Muscle layer of colon (tissue), 2 donors: ENCODE results near the gene RHBG.
"Not testable (repeated sequence)": the region's sequence is repeated elsewhere in the genome, so short reads cannot be mapped to it uniquely, and the experiment has no call there.

Experiments
- H3K27ac ChIP-seq: one replicate; pipeline ENCODE4 v1.7.0; 2013; ENCODE audit warnings: low read depth, mild to moderate bottlenecking, low read length, moderate library complexity
- H3K27me3 ChIP-seq, 2 donors: one replicate each; pipeline ENCODE4 v1.7.0; 2013; ENCODE audit warnings: low read length in 2 of 2, mild to moderate bottlenecking in 2 of 2; ENCODE audit not compliant: insufficient read depth in 2 of 2, control insufficient read depth in 1 of 2
- H3K36me3 ChIP-seq: one replicate; pipeline ENCODE4 v1.7.0; 2013; ENCODE audit warnings: mild to moderate bottlenecking, low read length; ENCODE audit not compliant: insufficient read depth
- H3K4me1 ChIP-seq: one replicate; pipeline ENCODE4 v1.7.0; 2013; ENCODE audit warnings: mild to moderate bottlenecking, low read length; ENCODE audit not compliant: insufficient read depth
- H3K4me3 ChIP-seq, 2 donors: one replicate each; pipeline ENCODE4 v1.7.0; 2013; ENCODE audit warnings: low read length in 2 of 2, low read depth in 1 of 2, mild to moderate bottlenecking in 1 of 2, moderate library complexity in 1 of 2
- H3K9ac ChIP-seq: one replicate; pipeline ENCODE4 v1.7.0; 2013; ENCODE audit warnings: low read length
- H3K9me3 ChIP-seq: one replicate; pipeline ENCODE4 v1.7.0; 2013; ENCODE audit warnings: mild to moderate bottlenecking, low read length
- donor health status: abdominal sarcoma.
- donor health status: Adenocarcinoma of cecum.

Gene RHBG

DNA sequence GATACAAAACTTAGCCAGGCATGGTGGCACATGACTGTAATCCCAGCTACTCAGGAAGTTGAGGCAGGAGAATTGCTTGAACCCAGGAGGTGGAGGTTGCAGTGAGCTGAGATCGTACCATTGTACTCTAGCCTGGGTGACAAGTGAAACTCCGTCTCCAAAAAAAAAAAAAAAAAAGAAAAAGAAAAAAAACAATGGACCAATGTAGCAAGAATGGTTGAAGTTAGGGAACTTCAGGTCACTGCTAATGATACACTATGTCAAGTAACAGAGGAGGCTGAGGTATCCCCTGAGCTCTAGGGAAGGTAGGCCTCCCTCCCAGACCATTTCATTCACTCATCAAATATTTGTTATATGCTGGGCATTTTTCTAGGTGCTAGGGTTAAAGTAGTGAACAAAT lies 23.0 kb upstream of the RHBG start:
- not testable (repeated sequence) for H3K9me3 ChIP-seq, H3K4me3 ChIP-seq, H3K4me1 ChIP-seq, H3K27ac ChIP-seq, H3K36me3 ChIP-seq, H3K27me3 ChIP-seq, H3K9ac ChIP-seq

GRCh38 chr1:156346636-156347035 lies 22.4 kb upstream of the RHBG start:
- no peaks in the 10 kb centered on the region for H3K36me3 ChIP-seq
- H3K27me3 ChIP-seq = no peaks in the 10 kb centered on the region
- no peaks in the 10 kb centered on the region for H3K4me1 ChIP-seq
- H3K27ac ChIP-seq = no peak overlapping the region
- no peak overlapping the region for H3K4me3 ChIP-seq
- no peak overlapping the region for H3K9ac ChIP-seq
- H3K9me3 ChIP-seq = no peaks in the 10 kb centered on the region

- no peaks in the 10 kb centered on the region for H3K4me1 ChIP-seq
- H3K4me3 ChIP-seq = no peak overlapping the region
- no peaks in the 10 kb centered on the region for H3K27me3 ChIP-seq
- H3K27ac ChIP-seq = no peak overlapping the region
- no peaks in the 10 kb centered on the region for H3K9me3 ChIP-seq
- no peaks in the 10 kb centered on the region for H3K36me3 ChIP-seq
- H3K9ac ChIP-seq = no peak overlapping the region
These were observed 21.7 kb upstream of the RHBG start for GRCh38 chr1:156347331-156347730.

- peaks cover 0 to 12% of the 10 kb centered on the region in 2 donors for H3K27me3 ChIP-seq
- H3K9ac ChIP-seq, H3K36me3 ChIP-seq, H3K4me1 ChIP-seq, H3K4me3 ChIP-seq, H3K27ac ChIP-seq, H3K9me3 ChIP-seq: not testable (repeated sequence)
These were observed 16.5 kb upstream of the RHBG start for GRCh38 chr1:156352481-156352880.

DNA sequence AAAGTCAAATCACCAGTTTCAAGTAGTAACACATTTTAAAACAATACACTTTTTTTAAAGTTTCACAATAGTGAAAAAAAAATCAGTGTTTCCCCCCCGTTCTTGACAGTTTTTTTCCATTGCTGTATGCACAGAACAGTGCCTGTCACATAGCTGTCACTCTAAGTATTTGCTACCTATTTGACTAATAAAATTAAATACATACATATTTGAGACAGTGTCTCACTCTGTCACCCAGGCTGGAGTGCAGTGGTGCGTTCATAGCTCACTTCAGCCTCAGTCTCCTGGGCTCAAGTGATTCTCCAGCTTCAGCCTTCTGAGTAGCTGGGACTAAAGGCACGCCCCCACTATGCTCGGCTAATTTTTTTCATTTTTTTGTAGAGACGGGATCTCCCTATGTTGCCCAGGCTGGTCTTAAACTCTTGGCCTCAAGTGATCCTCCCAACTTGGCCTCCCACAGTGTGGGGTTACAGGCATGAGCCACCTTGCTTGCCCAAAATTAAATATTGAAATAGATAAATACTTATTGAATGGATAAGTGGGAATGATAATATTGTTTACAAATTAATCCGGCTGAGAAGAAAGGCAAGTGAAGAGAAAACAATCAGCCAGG lies 12.6 kb upstream of the RHBG start:
- H3K27me3 ChIP-seq = peaks cover 0 to 14% of the 10 kb centered on the region in 2 donors
- H3K4me1 ChIP-seq = no peaks in the 10 kb centered on the region
- no peak overlapping the region for H3K9ac ChIP-seq
- H3K4me3 ChIP-seq = no peak overlapping the region
- no peaks in the 10 kb centered on the region for H3K36me3 ChIP-seq
- no peaks in the 10 kb centered on the region for H3K9me3 ChIP-seq
- H3K27ac ChIP-seq = no peak overlapping the region

DNA sequence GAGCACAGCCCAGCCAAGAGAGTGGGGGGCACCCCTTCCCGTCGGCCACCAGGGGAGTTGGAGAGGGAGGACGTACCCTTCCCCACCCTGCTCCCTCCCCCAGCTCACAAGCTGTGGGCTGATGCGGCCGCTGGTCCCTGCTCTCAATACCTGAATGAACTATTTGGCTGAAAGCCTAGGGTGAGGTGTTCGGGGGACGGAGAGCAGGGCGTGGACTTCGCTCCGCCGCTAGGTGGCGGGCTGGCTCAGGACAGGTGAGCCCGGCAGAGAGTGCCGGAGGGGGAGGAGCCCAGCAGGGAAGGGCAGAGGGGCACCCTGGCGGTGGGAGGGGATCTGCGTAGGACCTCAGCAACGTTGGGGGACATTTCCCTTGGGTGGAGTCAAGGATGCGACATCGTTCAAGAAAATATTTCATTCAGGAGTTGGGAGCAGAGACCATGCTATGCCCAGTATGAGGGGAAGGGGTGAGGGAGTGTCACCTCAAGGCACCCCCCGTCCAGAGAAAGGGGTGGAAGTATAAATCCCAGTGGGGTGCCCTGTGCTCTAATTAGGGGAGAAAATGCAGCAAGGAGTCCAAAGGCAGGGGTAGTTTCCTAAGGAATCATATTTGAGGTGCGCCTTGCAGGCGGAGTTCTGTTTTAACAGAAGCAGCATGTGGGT lies 12.0 kb upstream of the RHBG start:
- peaks cover 0 to 14% of the 10 kb centered on the region in 2 donors for H3K27me3 ChIP-seq
- no peaks in the 10 kb centered on the region for H3K9me3 ChIP-seq
- no peak overlapping the region for H3K9ac ChIP-seq
- H3K4me1 ChIP-seq = no peaks in the 10 kb centered on the region
- H3K4me3 ChIP-seq = no peak overlapping the region
- no peaks in the 10 kb centered on the region for H3K36me3 ChIP-seq
- H3K27ac ChIP-seq = no peak overlapping the region

DNA sequence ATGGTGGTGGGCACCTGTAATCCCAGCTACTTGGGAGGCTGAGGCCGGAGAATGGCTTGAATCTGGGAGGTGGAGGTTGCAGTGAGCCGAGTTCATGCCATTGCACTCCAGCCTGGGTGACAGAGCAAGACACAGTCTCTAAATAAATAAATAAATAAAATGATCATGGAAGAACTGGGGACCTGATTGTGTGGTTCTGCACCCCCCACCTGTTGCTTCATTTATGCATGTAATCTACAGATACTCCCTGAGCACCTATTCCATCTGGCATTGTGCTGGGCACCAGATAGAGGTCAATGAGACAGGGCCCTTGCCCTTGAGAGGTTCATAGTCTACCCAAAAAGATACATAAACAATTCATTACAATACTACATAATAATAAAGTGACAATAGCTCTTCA lies 11.0 kb upstream of the RHBG start:
- Histone ChIP-seq H3K9me3 (no peaks in the 10 kb centered on the region), H3K27me3 (peaks cover 0 to 14% of the 10 kb centered on the region in 2 donors), H3K4me3 (no peak overlapping the region)

DNA sequence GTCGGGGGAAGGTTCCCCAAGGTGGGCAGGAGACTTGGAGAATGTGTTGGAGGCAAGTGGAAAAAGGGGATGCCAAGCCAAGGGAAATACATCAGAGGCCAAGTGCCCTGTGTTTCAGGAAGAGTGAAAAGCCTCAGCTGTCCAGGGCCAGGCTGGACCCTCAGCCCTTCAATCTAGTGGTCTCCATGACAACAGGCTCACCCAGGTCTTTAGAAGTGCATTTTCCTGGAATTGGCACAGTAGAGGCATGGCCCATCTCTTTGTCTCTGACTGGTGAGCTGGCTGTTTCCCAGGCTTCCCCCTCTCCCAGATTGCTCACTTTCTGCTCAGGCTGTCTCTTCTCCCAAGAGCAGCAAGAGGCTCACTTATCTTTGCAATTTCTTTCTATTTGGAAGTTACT lies 10.4 kb upstream of the RHBG start:
- no peaks in the 10 kb centered on the region for H3K36me3 ChIP-seq
- H3K4me1 ChIP-seq = no peaks in the 10 kb centered on the region
- no peak overlapping the region for H3K27ac ChIP-seq
- no peak overlapping the region for H3K4me3 ChIP-seq
- H3K9me3 ChIP-seq = no peaks in the 10 kb centered on the region
- no peak overlapping the region for H3K9ac ChIP-seq
- peaks cover 0 to 14% of the 10 kb centered on the region in 2 donors for H3K27me3 ChIP-seq

More for the DNA sequence above, 11.0 kb upstream of the RHBG start:
- Histone ChIP-seq H3K27ac (no peak overlapping the region), H3K36me3 (no peaks in the 10 kb centered on the region), H3K4me1 (no peaks in the 10 kb centered on the region), H3K9ac (no peak overlapping the region)

DNA sequence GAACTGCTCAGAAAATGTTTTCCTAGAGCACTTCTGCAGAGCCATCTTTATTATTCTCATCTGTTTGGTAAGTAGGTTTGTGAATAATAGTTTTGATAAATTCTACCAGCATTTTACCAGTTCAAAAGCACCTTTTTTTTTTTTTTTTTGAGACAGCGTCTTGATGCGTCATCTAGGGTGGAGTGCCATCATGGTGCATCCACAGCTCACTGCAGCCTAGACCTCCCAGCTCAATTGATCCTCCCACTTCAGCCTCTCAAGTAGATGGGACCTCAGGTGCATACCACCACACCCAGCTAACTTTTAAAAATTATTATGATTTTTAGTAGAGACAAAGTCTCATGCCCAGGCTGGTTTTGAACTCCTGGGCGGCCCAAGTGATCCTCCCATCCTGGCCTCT lies 9.8 kb upstream of the RHBG start:
- Histone ChIP-seq H3K27ac (no peak overlapping the region), H3K27me3 (peaks cover 4 to 15% of the 10 kb centered on the region in 2 donors), H3K9ac (no peak overlapping the region), H3K4me1 (no peaks in the 10 kb centered on the region), H3K36me3 (no peaks in the 10 kb centered on the region), H3K9me3 (no peaks in the 10 kb centered on the region), H3K4me3 (no peak overlapping the region)

- no peak overlapping the region for H3K4me3 ChIP-seq
- no peaks in the 10 kb centered on the region for H3K4me1 ChIP-seq
- H3K27me3 ChIP-seq = peaks cover 4 to 20% of the 10 kb centered on the region in 2 donors
- no peaks in the 10 kb centered on the region for H3K9me3 ChIP-seq
- H3K27ac ChIP-seq = no peak overlapping the region
- no peaks in the 10 kb centered on the region for H3K36me3 ChIP-seq
- H3K9ac ChIP-seq = no peak overlapping the region
These were observed 9.0 kb upstream of the RHBG start for GRCh38 chr1:156359973-156360372.

- Histone ChIP-seq H3K9me3 (no peaks in the 10 kb centered on the region), H3K27me3 (peaks cover 4 to 20% of the 10 kb centered on the region in 2 donors), H3K9ac (no peak overlapping the region), H3K4me1 (no peaks in the 10 kb centered on the region), H3K4me3 (no peak overlapping the region), H3K36me3 (no peaks in the 10 kb centered on the region), H3K27ac (no peak overlapping the region)
These were observed 8.5 kb upstream of the RHBG start for GRCh38 chr1:156360534-156360933.

DNA sequence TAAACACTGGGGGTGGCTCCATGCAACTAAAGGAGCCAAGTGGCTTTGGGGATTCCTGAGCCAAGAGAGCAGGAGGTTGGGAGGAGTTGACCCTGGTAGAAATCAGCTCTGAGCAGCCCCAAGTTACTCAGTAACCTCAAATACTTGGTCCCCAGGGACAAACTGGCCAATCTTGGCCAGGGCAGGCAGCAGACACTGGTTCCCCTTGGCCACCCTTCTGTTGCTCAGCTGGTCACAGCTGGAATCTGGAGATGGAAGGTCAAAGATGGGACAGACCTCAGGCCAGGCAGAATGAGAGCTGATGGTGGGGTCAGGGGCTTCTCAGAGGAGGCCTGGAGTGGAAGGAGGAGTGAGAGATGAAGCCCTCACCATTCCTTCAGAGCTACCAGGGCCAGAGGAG lies 3.3 kb upstream of the RHBG start:
- H3K27ac ChIP-seq = no peak overlapping the region
- no peaks in the 10 kb centered on the region for H3K36me3 ChIP-seq
- H3K9me3 ChIP-seq = no peaks in the 10 kb centered on the region
- peaks cover 13 to 39% of the 10 kb centered on the region in 2 donors for H3K27me3 ChIP-seq
- no peaks in the 10 kb centered on the region for H3K4me1 ChIP-seq
- H3K9ac ChIP-seq = no peak overlapping the region
- no peak overlapping the region for H3K4me3 ChIP-seq
